Limb (tissue), 2 donors: ENCODE results near the gene PTPN4.
A peak's percentile ranks its signal among the peaks of the same experiment; 100 is the strongest.
"Not testable (repeated sequence)": the region's sequence is repeated elsewhere in the genome, so short reads cannot be mapped to it uniquely, and the experiment has no call there.

Experiments used
- DNase-seq, 2 donors: peaks; one replicate each; pipeline ENCODE4 v3.0.0-alpha.2; 2016; ENCODE audit errors: extremely low spot score in 2 of 2

Gene PTPN4

DNA sequence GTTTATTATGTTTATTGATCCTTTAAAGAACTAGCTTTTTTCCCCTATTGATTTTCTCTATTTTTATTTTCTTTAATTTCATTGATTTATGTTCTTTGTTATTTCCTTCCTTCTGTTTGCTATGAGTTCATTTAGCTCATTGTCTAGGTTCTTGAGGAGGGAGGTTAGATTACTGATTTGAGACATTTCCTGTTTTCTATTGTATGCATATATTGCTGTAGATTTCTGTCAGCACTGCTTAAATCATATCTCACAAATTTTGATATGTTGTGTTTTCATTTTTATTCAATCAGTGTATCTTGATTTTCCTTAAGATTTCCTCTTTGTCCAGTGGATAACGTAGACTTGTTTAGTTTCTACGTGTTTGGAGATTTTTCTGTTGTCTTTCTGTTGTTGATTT is 43.4 kb downstream of the PTPN4 start:
- DNase-seq: no peak

- not testable (repeated sequence) for DNase-seq
Observed at GRCh38 chr2:119804409-119804808, 44.7 kb downstream of the PTPN4 start.

DNA sequence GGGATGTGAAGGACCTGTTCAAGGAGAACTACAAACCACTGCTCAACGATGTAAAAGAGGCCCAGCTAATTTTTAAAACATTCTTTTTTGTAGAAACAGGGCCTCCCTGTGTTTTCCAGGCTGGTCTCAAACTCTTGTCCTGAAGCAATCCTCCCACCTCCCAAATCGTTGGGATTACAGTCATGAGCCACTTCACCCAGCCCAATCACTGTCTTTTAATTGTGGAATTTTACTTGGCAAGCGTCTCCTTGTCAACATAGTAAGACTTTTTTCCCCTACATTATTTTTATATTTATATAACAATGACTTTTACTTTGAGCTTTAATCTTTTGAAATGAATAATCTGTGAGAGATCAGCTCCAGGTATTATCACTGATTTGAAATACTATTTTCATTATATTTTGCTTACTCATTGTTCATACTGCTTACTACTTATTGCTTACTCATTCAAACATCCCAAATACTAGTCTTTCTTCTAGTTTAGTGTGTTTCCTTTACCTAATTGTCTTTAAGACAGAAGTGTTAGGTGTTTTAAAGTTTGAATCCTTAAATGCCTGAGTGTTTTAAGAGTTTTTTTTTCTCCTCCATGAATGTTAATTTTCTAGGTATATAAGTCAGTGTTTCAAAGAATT is 48.9 kb downstream of the PTPN4 start:
- DNase-seq: no peak

GRCh38 chr2:119809339-119810048 is 49.8 kb downstream of the PTPN4 start:
- DNase-seq: peak in 1 of 2 donors; percentile 48

- DNase-seq: no peak
Observed at GRCh38 chr2:119810049-119810630, 50.4 kb downstream of the PTPN4 start.

DNA sequence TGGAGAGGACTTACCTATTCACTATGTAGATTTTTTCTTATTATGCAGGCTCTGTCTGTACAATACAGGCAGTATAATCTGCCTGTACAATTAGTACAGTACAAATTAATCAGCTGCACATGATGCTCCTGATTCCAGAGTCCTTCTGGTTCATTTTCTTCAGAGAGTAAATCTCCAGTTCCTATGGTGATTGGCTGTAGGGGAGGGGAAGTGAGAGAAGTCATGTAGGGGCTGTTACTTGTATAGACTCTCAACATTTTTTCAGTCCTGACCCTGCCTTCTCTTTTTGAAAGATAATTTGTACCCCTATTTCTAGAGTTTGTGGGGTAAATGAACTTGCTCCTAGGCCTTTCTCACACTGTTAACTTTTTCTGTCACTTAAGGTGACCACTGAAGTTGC is 54.5 kb downstream of the PTPN4 start:
- no peak for DNase-seq

GRCh38 chr2:119818792-119819191 is 59.1 kb downstream of the PTPN4 start:
- no peak for DNase-seq

- DNase-seq: no peak
Observed at GRCh38 chr2:119819846-119820245, 60.1 kb downstream of the PTPN4 start.

GRCh38 chr2:119820275-119820674 is 60.6 kb downstream of the PTPN4 start:
- no peak for DNase-seq

DNA sequence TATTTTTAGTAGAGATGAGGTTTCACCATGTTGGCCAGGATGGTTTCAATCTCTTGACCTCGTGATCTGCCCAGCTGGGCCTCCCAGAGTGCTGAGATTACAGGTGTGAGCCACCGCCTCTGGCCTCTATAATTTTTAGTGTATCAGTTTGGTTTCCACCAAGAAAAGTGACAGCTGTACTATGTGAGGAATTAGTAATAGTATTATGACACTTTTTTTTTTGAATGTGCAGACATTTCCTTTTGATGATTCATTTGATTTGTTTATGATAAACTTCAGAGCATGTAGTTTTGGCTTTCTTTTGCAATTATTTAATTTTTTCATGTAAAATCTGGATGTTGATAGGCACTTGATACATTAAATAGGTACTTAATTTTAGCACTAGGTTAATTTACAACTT is 61.5 kb downstream of the PTPN4 start:
- no peak for DNase-seq

DNA sequence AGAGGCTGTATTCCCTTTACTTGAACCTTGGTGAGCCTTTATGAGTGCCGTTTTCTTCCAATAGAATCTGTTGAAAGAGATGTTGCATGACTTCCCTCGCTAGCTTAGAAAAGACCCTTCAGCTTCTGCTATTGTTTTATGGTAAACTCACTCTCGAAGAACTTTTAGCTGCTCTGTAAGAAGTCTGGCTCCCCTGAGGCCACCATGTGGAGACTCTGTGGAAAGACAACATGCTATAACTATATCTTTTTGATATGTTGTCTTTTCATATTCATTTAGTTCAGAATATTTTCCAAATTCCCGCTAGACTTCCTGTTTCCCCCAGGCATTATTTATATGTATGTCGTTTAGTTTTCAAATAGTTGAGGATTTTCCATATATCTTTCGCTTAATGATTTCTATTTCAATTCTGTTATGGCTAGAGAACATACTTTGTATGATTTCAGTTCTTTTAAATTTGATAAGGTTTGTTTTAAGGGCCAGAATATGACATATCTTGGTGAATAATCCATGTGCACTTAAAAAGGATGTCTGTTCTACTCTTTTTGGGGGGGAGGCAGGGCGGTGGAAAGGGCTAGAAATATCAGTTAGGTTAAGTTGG is 64.1 kb downstream of the PTPN4 start:
- DNase-seq: peak in 1 of 2 donors; percentile 24

DNA sequence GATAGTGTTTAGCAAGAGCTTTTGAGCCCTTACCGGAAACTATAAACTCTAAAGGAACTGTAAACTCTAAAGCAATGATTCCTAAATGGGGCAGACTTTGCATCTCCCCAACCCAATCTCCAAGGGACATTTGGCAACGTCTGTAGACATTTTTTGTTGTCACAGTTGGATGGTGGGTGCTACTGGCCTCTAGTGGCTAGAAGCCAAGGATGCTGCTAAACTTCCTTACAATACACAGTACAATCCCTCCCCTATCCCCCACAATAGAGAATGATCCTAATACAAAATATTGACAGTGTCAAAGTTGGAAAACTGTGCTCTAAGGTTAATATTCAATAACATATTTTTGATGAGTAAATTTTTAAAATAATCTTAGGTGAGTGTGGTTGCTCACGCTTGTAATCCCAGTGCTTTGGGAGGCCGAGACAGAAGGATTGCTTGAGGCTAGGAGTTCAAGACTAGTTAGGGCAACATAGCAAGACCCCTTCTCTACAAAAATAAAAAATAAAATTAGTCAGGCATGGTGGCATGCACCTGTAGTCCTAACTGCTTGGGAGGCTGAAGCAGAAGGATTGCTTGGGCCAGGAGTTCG is 66.7 kb downstream of the PTPN4 start:
- DNase-seq: no peak

- no peak for DNase-seq
Observed at GRCh38 chr2:119827866-119828507, 68.3 kb downstream of the PTPN4 start.

DNA sequence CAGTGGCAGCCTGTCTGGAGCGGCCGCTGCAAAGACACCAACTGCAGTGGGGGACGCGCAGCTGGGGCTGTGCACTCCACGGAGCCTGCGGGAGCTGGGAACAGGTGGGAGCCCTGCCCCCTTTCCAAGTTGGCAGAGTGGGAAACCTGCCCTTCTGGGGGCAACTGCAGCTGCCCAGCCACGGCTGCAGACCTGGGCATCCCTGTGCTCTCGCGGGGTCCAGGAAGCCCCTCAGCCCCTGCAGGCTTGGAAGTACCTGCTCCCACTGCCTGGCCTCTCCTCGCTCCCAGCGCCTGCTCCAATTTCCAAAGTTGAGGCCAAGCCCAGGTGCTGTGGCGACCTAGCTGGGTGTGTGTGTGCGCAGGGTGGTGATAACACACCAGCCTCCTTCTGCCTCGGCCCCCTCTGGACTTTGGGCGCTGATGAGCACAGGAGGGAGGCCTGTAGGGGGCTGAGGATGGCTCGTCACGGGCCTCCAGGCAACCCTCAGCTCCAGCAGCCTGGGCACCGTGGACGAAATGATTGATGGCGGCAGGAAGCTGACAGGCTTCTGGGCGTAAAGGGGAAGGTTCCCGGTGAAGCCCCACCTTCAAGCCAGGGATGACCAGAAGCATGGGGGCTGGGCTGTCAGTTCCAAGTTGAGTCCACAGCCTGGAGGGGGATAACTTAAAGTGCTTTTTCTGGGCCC is 76.9 kb downstream of the PTPN4 start:
- DNase-seq: no peak

DNA sequence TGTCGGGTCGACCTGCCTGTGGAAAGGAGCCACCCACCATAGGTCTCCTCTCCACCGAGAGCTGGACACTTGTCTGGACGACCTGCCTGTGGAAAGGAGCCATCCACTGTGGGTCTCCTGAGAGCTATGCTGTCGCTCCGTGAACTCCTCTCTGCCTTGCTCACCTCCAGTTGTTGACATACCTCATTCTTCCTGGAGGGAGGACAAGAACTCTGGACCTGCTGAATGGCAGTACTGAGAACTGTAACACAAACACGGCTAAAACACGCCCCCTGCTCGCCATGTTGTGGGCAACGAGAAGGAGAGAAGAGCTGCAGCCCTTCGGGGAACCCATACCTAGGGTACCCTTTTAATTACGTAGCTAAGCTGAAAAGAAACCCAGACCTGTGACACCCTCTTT is 77.6 kb downstream of the PTPN4 start:
- DNase-seq: no peak

DNA sequence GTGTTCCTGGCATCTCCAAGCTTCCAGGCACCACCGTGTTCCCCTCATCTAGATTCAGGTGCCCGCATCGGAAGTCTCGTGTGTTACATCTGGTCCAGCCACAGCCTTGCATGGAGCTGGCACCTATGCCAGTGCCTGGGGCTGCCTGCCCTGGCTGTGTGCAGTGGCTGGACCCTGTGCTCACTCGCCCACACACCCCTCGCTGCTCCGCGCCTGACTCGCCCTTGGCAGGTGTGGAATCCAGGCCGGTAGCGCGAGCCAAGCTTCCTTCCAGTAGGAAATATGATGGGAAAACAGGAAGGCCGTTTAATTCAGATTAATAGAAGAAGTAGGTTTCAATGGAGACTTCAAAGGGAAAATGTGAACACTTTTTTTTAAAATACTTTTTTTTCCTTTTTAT is 78.0 kb downstream of the PTPN4 start:
- DNase-seq: no peak

- DNase-seq: no peak
Observed at GRCh38 chr2:119838179-119838578, 78.5 kb downstream of the PTPN4 start.

DNA sequence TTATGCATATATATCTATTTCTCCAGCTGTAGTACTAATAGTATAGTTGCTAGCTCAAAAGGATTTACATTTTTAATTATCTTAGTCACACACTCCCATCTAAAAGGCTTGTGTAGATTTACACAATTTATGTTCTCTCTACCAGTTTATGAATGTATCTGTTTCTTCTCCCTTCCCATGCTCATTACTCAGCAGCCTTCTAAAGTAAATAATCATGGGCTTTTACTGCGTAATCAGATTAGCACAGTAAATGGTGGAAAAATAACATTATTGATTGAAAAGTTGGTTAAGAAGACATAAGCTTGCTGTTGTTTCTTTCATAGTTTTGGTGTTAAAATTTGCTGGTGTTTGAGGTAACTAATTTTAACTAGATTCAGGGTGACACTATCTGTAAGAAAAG is 81.8 kb downstream of the PTPN4 start:
- DNase-seq: no peak

GRCh38 chr2:119846021-119846420 is 86.3 kb downstream of the PTPN4 start:
- no peak for DNase-seq

- no peak for DNase-seq
Observed at GRCh38 chr2:119849838-119850565, 90.3 kb downstream of the PTPN4 start.
